H9 (cell line): ENCODE data around the gene CDH13. TPM values are rescaled to one million over a fixed set of nuclear protein-coding genes. Genes with fewer than 3 reads are reported as not detected.

Experiments
- DNase-seq: peaks from one replicate; pipeline ENCODE4 v3.0.0-alpha.2; 2017
- H2AFZ ChIP-seq: one replicate; pipeline ENCODE4 v1.6.1; 2013; ENCODE audit warnings: mild to moderate bottlenecking, low read length, control low read depth, moderate library complexity
- H2AK5ac ChIP-seq: 2 replicates; pipeline ENCODE4 v1.6.1; 2013; ENCODE audit warnings: low read length, control low read depth, mixed read lengths; ENCODE audit not compliant: insufficient read length
- H2BK120ac ChIP-seq: one replicate; pipeline ENCODE4 v1.6.1; 2013; ENCODE audit warnings: low read depth, mild to moderate bottlenecking, low read length, control low read depth, inconsistent platforms; ENCODE audit not compliant: poor library complexity, severe bottlenecking
- H2BK12ac ChIP-seq: 2 replicates; pipeline ENCODE4 v1.6.1; 2013; ENCODE audit warnings: low read length, control low read depth, mixed read lengths, low read depth; ENCODE audit not compliant: insufficient read length
- H2BK15ac ChIP-seq: 2 replicates; pipeline ENCODE4 v1.6.1; 2013; ENCODE audit warnings: low read depth, low read length, control low read depth
- H2BK20ac ChIP-seq: one replicate; pipeline ENCODE4 v1.6.1; 2013; ENCODE audit warnings: low read depth, mild to moderate bottlenecking, low read length, control low read depth, inconsistent platforms; ENCODE audit not compliant: poor library complexity, severe bottlenecking
- H2BK5ac ChIP-seq: 2 replicates; pipeline ENCODE4 v1.6.1; 2013; ENCODE audit warnings: low read length, control low read depth, mixed read lengths; ENCODE audit not compliant: insufficient read length
- H3K14ac ChIP-seq: 2 replicates; pipeline ENCODE4 v1.6.1; 2013; ENCODE audit warnings: low read length, control low read depth; ENCODE audit not compliant: insufficient read depth
- H3K18ac ChIP-seq: 2 replicates; pipeline ENCODE4 v1.6.1; 2013; ENCODE audit warnings: low read depth, mild to moderate bottlenecking, mixed read lengths, low read length, control low read depth; ENCODE audit not compliant: insufficient read length
- H3K23ac ChIP-seq: 2 replicates; pipeline ENCODE4 v1.6.1; 2013; ENCODE audit warnings: low read length, control low read depth, mixed read lengths, low read depth; ENCODE audit not compliant: insufficient read length
- H3K23me2 ChIP-seq: 2 replicates; pipeline ENCODE4 v1.6.1; 2013; ENCODE audit warnings: low read depth, mild to moderate bottlenecking, mixed read lengths, low read length, control low read depth; ENCODE audit not compliant: insufficient read length, poor library complexity, severe bottlenecking
- H3K27ac ChIP-seq: 2 replicates; pipeline ENCODE4 v1.5.1; 2013; ENCODE audit warnings: low read length, control low read depth, mixed read lengths, low read depth; ENCODE audit not compliant: insufficient read length
- H3K27me3 ChIP-seq: 2 replicates; pipeline ENCODE4 v1.6.1; 2013; ENCODE audit warnings: low read length, control low read depth, inconsistent platforms; ENCODE audit not compliant: insufficient read depth
- H3K4ac ChIP-seq: 2 replicates; pipeline ENCODE4 v1.6.1; 2013; ENCODE audit warnings: low read depth, mild to moderate bottlenecking, control low read depth, inconsistent platforms, low read length, moderate library complexity
- H3K4me1 ChIP-seq: 2 replicates; pipeline ENCODE4 v1.6.1; 2013; ENCODE audit warnings: low read length, control low read depth, inconsistent platforms; ENCODE audit not compliant: insufficient read depth
- H3K4me2 ChIP-seq: 2 replicates; pipeline ENCODE4 v1.6.1; 2013; ENCODE audit warnings: low read length, control low read depth, mixed read lengths; ENCODE audit not compliant: insufficient read length, insufficient read depth
- H3K56ac ChIP-seq: 2 replicates; pipeline ENCODE4 v1.6.1; 2013; ENCODE audit warnings: low read depth, mild to moderate bottlenecking, mixed read lengths, low read length, control low read depth; ENCODE audit not compliant: insufficient read length
- H3K79me1 ChIP-seq: 2 replicates; pipeline ENCODE4 v1.6.1; 2013; ENCODE audit warnings: low read depth, mild to moderate bottlenecking, moderate library complexity, low read length, control low read depth, inconsistent platforms; ENCODE audit not compliant: insufficient read depth, poor library complexity, severe bottlenecking
- H3K79me2 ChIP-seq: 2 replicates; pipeline ENCODE4 v1.6.1; 2013; ENCODE audit warnings: low read length, control low read depth, inconsistent platforms; ENCODE audit not compliant: insufficient read depth
- H3K9ac ChIP-seq: 2 replicates; pipeline ENCODE4 v1.6.1; 2013; ENCODE audit warnings: low read length, control low read depth, mixed read lengths; ENCODE audit not compliant: insufficient read length; ENCODE audit errors: extremely low read depth
- H3K9me3 ChIP-seq: one replicate; pipeline ENCODE4 v1.6.1; 2013; ENCODE audit warnings: low read depth, low read length, inconsistent platforms; ENCODE audit not compliant: control insufficient read depth
- H3T11ph ChIP-seq: one replicate; pipeline ENCODE4 v1.6.1; 2013; ENCODE audit warnings: mild to moderate bottlenecking, low read length, control low read depth, inconsistent platforms
- H4K20me1 ChIP-seq: one replicate; pipeline ENCODE4 v1.6.1; 2013; ENCODE audit not compliant: control insufficient read depth, insufficient read length, insufficient read depth
- H4K5ac ChIP-seq: 2 replicates; pipeline ENCODE4 v1.6.1; 2013; ENCODE audit warnings: low read depth, mild to moderate bottlenecking, mixed read lengths, low read length, control low read depth; ENCODE audit not compliant: insufficient read length
- H4K8ac ChIP-seq: replicated peaks from 2 replicates; pipeline ENCODE4 v1.6.1; 2013; ENCODE audit warnings: low read length, control low read depth, mixed read lengths, low read depth; ENCODE audit not compliant: insufficient read length
- H4K91ac ChIP-seq: 2 replicates; pipeline ENCODE4 v1.6.1; 2013; ENCODE audit warnings: low read depth, mild to moderate bottlenecking, moderate library complexity, mixed read lengths, low read length, control low read depth; ENCODE audit not compliant: insufficient read length
- H3K27ac Mint-ChIP-seq, 3 experiments: 2 replicates in 2 of 3; 3 replicates in 1 of 3; pipeline ENCODE4 v1.8.0; 2020 to 2021; ENCODE audit warnings: mixed read lengths in 3 of 3, mild to moderate bottlenecking in 1 of 3, moderate library complexity in 1 of 3
- H3K27me3 Mint-ChIP-seq: 2 replicates; pipeline ENCODE4 v1.8.0; 2021; ENCODE audit warnings: low read depth, mild to moderate bottlenecking, moderate library complexity, mixed read lengths
- H3K36me3 Mint-ChIP-seq, 3 experiments: 2 replicates in 2 of 3; 3 replicates in 1 of 3; pipeline ENCODE4 v1.8.0; 2020 to 2021; ENCODE audit warnings: low read depth in 3 of 3, mixed read lengths in 3 of 3; ENCODE audit not compliant: insufficient read depth in 1 of 3
- H3K4me1 Mint-ChIP-seq, 2 experiments: 2 replicates each; pipeline ENCODE4 v1.8.0; 2020; ENCODE audit warnings: mixed read lengths in 2 of 2
- H3K4me3 Mint-ChIP-seq, 2 experiments: 2 replicates in 1 of 2; 3 replicates in 1 of 2; pipeline ENCODE4 v1.8.0; 2020 to 2021; ENCODE audit warnings: mild to moderate bottlenecking in 2 of 2, mixed read lengths in 2 of 2, moderate library complexity in 1 of 2
- H3K9me3 Mint-ChIP-seq, 2 experiments: 2 replicates in 1 of 2; 3 replicates in 1 of 2; pipeline ENCODE4 v1.8.0; 2020; ENCODE audit warnings: mild to moderate bottlenecking in 2 of 2, mixed read lengths in 2 of 2, moderate library complexity in 1 of 2
- whole genome bisulfite sequencing: extraction: QIAGEN DNeasy Blood & Tissue Kit; methylation state at CpG from one replicate; pipeline ENCODE4 v1.1.7; 2013; ENCODE audit warnings: missing lambda C conversion rate, low lambda C conversion rate, mixed read lengths; ENCODE audit not compliant: insufficient read length; ENCODE audit errors: extremely low coverage; 5-methylcytosine and 5-hydroxymethylcytosine counted together
- total RNA-seq: library from RNA; stranded (reverse); gene quantifications from 2 replicates; pipeline ENCODE4 v1.2.1, GENCODE V29; 2021
- TF ChIP-seq, protein P1 (sequence below): fragments of 200-600 bp; sonication (generic); conservative IDR thresholded peaks from 3 replicates; pipeline ENCODE4 v1.8.0; 2021; ENCODE audit warnings: antibody characterized with exemption, mild to moderate bottlenecking

CDH13 gene
- total RNA-seq, 1 experiment from 2014 or later: 1.5 TPM

DNA sequence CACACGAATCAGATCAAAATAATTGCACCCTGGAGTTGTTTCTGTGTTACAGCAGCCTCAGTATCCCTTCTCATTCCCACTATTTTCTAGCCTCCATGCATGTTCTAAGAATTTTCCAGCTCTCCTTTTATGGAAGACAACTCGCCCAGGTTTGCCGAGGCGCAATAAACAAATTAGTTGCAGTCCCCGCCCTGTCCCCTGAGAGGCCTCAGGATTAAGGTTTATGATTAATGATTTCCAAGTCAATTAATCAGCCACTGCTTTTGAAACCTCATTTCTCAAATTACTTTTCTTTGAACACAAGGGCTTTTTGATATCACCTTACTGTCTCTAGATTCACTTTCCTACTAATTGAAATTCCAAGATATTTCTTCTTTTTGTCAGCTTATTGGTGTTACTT lies 1042.7 kb downstream of the CDH13 start:
- H3K4me2 ChIP-seq: no peak overlapping the region
- peaks cover 0 to 4% of the 10 kb centered on the region in 2 experiments; a peak in 2 of 4 replicates for H3K4me1 Mint-ChIP-seq
- H3K27me3 ChIP-seq: no peaks in the 10 kb centered on the region
- no CpG with 5 or more reads among the region's 5 CpGs for WGBS
- H4K5ac ChIP-seq: no peak overlapping the region
- DNase-seq: no peak
- no peak overlapping the region for H3K56ac ChIP-seq
- H3K27ac ChIP-seq: no peak overlapping the region
- no peak overlapping the region for H2AK5ac ChIP-seq
- no peak overlapping the region for H3T11ph ChIP-seq
- H2BK120ac ChIP-seq: no peak overlapping the region
- H3K9ac ChIP-seq: no peak overlapping the region
- H3K23ac ChIP-seq: no peak overlapping the region
- no peaks in the 10 kb centered on the region for H3K23me2 ChIP-seq
- peaks cover 10 to 21% (median 17%) of the 10 kb centered on the region in 3 experiments for H3K36me3 Mint-ChIP-seq
- H3K9me3 ChIP-seq: peaks cover 21% of the 10 kb centered on the region
- no peak overlapping the region for H3K18ac ChIP-seq
- H3K9me3 Mint-ChIP-seq: peaks cover 27 to 44% of the 10 kb centered on the region in 2 experiments
- no peaks in the 10 kb centered on the region for H3K79me1 ChIP-seq
- no peak overlapping the region for H2AFZ ChIP-seq
- no peaks in the 10 kb centered on the region for H3K4me1 ChIP-seq
- no peak overlapping the region for H3K27ac Mint-ChIP-seq
- no peak overlapping the region for H4K91ac ChIP-seq
- no peak overlapping the region for H2BK12ac ChIP-seq
- no peak overlapping the region for H2BK20ac ChIP-seq
- H3K14ac ChIP-seq: no peak overlapping the region
- H3K27me3 Mint-ChIP-seq: peaks cover 8% of the 10 kb centered on the region
- no peak overlapping the region for H4K8ac ChIP-seq
- TF ChIP-seq, protein P1, sequence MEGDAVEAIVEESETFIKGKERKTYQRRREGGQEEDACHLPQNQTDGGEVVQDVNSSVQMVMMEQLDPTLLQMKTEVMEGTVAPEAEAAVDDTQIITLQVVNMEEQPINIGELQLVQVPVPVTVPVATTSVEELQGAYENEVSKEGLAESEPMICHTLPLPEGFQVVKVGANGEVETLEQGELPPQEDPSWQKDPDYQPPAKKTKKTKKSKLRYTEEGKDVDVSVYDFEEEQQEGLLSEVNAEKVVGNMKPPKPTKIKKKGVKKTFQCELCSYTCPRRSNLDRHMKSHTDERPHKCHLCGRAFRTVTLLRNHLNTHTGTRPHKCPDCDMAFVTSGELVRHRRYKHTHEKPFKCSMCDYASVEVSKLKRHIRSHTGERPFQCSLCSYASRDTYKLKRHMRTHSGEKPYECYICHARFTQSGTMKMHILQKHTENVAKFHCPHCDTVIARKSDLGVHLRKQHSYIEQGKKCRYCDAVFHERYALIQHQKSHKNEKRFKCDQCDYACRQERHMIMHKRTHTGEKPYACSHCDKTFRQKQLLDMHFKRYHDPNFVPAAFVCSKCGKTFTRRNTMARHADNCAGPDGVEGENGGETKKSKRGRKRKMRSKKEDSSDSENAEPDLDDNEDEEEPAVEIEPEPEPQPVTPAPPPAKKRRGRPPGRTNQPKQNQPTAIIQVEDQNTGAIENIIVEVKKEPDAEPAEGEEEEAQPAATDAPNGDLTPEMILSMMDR: no peak
- H3K4me3 Mint-ChIP-seq: no peak overlapping the region; a peak in 1 of 5 replicates
- H4K20me1 ChIP-seq: no peaks in the 10 kb centered on the region
- H3K79me2 ChIP-seq: no peaks in the 10 kb centered on the region
- H3K4ac ChIP-seq: no peak overlapping the region
- no peak overlapping the region for H2BK5ac ChIP-seq
- H2BK15ac ChIP-seq: no peak overlapping the region
